Lung (tissue), 12 donors: ENCODE data around the gene NAALADL2. TPM values are rescaled to one million over a fixed set of nuclear protein-coding genes. Genes with fewer than 3 reads are reported as not detected.

ENCODE experiments used
- ATAC-seq: fragments of 200-7000 bp; cut with Tn5 transposase; one replicate; pipeline ENCODE4 v1.9.1; 2020; ENCODE audit warnings: moderate number of reproducible peaks; ENCODE audit not compliant: insufficient read depth, low FRiP score
- DNase-seq, 3 donors: peaks; one replicate each; pipeline ENCODE4 v3.0.0-alpha.2; 2013 to 2017
- H3K27ac ChIP-seq, 2 donors: one replicate each; pipeline ENCODE4 v1.5.1; 2013; ENCODE audit warnings: mild to moderate bottlenecking in 2 of 2, moderate library complexity in 2 of 2, control low read depth in 1 of 2, inconsistent platforms in 1 of 2, low read depth in 1 of 2, low read length in 1 of 2
- H3K27me3 ChIP-seq, 3 donors: one replicate each; pipeline ENCODE4 v1.5.1; 2013; ENCODE audit warnings: low read length in 2 of 3; ENCODE audit not compliant: control insufficient read depth in 3 of 3, insufficient read depth in 3 of 3
- H3K36me3 ChIP-seq, 4 donors: one replicate each; pipeline ENCODE4 v1.5.1; 2013; ENCODE audit warnings: low read length in 4 of 4, mild to moderate bottlenecking in 1 of 4, moderate library complexity in 1 of 4; ENCODE audit not compliant: control insufficient read depth in 4 of 4, insufficient read depth in 4 of 4
- H3K4me1 ChIP-seq, 5 donors: one replicate each; pipeline ENCODE4 v1.5.1; 2013; ENCODE audit warnings: low read length in 5 of 5, mild to moderate bottlenecking in 2 of 5, moderate library complexity in 1 of 5; ENCODE audit not compliant: control insufficient read depth in 5 of 5, insufficient read depth in 5 of 5
- H3K4me3 ChIP-seq: one replicate; pipeline ENCODE4 v1.5.1; 2013; ENCODE audit warnings: mild to moderate bottlenecking, control low read depth, moderate library complexity
- H3K9ac ChIP-seq, 2 donors: one replicate each; pipeline ENCODE4 v1.5.1; 2013; ENCODE audit warnings: low read length in 2 of 2, control low read depth in 1 of 2; ENCODE audit not compliant: insufficient read depth in 1 of 2
- H3K9me3 ChIP-seq, 4 donors: one replicate each; pipeline ENCODE4 v1.5.1; 2013; ENCODE audit warnings: low read length in 3 of 4, mild to moderate bottlenecking in 1 of 4, moderate library complexity in 1 of 4; ENCODE audit not compliant: control insufficient read depth in 4 of 4, insufficient read depth in 3 of 4
- WGBS, 2 donors: extraction: QIAGEN DNeasy Blood & Tissue Kit; methylation state at CpG; one replicate each; pipeline ENCODE4 v1.1.7; 2013; 5-methylcytosine and 5-hydroxymethylcytosine counted together
- polyA plus RNA-seq, 2 donors: library from polyadenylated mRNA; stranded (reverse); fragments of 200-250 nt; gene quantifications; one replicate each; pipeline ENCODE4 v1.2.1, GENCODE V29; 2013
- total RNA-seq, 2 donors: library from RNA; depleted of rRNA in 1 of 2; stranded (reverse); fragments of >200 nt in 1 of 2; gene quantifications; one replicate each; pipeline ENCODE4 v1.2.1, GENCODE V29; 2014 to 2021
- TF ChIP-seq, protein P1 (sequence below): IDR thresholded peaks from 2 replicates; pipeline ENCODE4 v1.5.1; 2012; ENCODE audit warnings: mild to moderate bottlenecking; ENCODE audit errors: control extremely low read depth, extremely low read depth
- donor health status: control.
- donor health status: control.
- donor health status: Bipolar disorder and iron deficiency.
- donor health status: healthy.
- donor health status: DM: yes; HTN: yes; CAD: no.

NAALADL2 gene
- total and polyA plus RNA-seq, 4 donors, result 0.49 to 46.7 (median 4.7) TPM

DNA sequence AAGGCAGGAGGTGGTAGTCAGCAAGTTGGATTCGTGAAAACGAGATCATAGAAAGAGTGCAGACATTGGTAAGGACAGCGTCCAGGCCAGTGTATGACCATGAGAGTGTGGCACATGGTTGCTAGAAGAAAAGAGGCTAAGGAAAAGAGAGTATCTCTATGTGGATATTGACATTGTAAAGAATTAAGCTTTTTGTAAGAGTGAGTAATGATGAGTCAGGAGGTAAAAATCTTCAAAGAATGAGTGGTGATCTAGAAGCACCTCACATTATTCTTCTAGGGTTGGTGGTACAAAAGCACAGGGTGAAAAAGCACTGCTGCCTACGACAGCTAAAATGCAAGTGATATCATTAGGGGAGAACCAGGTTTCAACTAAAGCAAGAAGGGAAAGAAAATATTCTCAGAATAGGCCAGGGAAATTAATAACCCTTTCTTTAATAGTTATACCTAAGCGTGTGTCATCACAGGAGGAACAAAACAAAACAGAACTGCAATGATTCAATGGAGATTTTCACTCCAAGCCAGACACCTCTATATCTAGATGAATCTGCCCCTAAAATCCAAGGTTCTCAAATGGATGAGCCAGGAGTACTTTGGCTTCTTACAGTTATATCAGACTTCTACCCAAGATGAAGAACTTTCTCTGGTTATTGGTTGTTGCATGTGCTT, 884.7 kb downstream of the NAALADL2 start:
- Histone ChIP-seq H3K9me3 (no peaks in the 10 kb centered on the region), H3K36me3 (no peaks in the 10 kb centered on the region), H3K4me3 (no peak overlapping the region), H3K9ac (no peak overlapping the region), H3K27ac (no peak overlapping the region), H3K4me1 (no peaks in the 10 kb centered on the region), H3K27me3 (no peaks in the 10 kb centered on the region)
- no peak for ATAC-seq
- 92 to 93% methylated on average over 5 of the region's 5 CpGs for WGBS, 2 donors
- TF ChIP-seq, protein P1, sequence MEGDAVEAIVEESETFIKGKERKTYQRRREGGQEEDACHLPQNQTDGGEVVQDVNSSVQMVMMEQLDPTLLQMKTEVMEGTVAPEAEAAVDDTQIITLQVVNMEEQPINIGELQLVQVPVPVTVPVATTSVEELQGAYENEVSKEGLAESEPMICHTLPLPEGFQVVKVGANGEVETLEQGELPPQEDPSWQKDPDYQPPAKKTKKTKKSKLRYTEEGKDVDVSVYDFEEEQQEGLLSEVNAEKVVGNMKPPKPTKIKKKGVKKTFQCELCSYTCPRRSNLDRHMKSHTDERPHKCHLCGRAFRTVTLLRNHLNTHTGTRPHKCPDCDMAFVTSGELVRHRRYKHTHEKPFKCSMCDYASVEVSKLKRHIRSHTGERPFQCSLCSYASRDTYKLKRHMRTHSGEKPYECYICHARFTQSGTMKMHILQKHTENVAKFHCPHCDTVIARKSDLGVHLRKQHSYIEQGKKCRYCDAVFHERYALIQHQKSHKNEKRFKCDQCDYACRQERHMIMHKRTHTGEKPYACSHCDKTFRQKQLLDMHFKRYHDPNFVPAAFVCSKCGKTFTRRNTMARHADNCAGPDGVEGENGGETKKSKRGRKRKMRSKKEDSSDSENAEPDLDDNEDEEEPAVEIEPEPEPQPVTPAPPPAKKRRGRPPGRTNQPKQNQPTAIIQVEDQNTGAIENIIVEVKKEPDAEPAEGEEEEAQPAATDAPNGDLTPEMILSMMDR, result no peak
- DNase-seq, result no peak

DNA sequence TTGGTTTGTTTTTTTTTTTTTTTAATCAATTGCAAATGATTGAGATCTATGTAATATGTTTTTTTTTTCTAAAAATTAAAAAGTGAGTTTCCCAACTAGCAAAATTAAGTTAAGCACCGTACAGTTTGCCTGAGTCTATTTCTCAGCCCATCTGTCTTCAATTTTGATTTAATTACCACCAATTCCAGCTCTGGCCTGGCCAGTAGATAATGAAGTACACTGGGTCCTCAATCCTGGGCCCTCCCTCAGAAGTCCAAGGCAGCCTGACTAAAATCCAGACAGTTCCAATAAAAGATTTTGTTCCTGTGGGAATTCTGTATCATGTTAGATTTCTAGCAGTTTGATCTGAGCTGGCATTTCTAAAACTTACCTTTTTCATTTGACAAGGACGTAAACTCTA, 887.2 kb downstream of the NAALADL2 start:
- Histone ChIP-seq H3K27ac (no peak overlapping the region), H3K36me3 (no peaks in the 10 kb centered on the region), H3K9me3 (no peaks in the 10 kb centered on the region), H3K4me1 (no peaks in the 10 kb centered on the region), H3K27me3 (no peaks in the 10 kb centered on the region), H3K9ac (no peak overlapping the region), H3K4me3 (no peak overlapping the region)
- DNase-seq, result no peak
- WGBS, 2 donors, result 85 to 94% methylated on average over 2 of the region's 2 CpGs
- no peak for ATAC-seq
- TF ChIP-seq, protein P1, result no peak

DNA sequence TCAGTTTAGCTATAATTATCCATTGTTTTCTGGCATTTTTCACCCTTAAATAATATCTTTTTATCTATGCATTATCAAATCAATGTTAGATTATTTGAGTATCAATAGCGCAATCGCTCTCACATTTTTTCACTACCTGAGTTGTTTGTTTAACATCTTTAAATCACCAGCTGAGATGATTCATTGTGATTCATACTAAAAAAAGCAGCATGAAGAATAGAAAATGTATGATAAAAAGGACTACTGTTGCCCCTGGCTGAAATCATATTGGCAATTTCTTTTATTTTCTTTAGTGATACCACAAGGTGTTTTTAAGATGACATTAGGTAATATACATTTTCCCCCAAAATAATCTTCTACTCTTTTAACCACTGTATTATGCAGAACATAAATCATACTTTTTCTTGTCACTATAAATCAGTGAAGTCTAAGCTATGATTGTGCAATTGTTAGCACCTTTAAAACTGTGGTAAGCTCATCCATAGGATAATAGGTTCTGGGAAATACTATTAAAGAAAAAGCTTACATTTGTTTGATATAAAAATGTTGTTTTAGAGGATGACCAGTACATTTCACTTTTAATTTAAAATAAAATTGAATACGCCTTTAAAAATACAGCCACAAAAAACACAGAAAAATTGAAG, 889.1 kb downstream of the NAALADL2 start:
- ATAC-seq (no peak), DNase-seq (no peak)
- Histone ChIP-seq H3K4me3 (no peak overlapping the region), H3K9ac (no peak overlapping the region), H3K36me3 (no peaks in the 10 kb centered on the region), H3K4me1 (no peaks in the 10 kb centered on the region), H3K9me3 (no peaks in the 10 kb centered on the region), H3K27ac (no peak overlapping the region), H3K27me3 (no peaks in the 10 kb centered on the region)
- 93 to 94% methylated on average over 3 of the region's 3 CpGs for WGBS, 2 donors
- TF ChIP-seq, protein P1, result no peak

DNA sequence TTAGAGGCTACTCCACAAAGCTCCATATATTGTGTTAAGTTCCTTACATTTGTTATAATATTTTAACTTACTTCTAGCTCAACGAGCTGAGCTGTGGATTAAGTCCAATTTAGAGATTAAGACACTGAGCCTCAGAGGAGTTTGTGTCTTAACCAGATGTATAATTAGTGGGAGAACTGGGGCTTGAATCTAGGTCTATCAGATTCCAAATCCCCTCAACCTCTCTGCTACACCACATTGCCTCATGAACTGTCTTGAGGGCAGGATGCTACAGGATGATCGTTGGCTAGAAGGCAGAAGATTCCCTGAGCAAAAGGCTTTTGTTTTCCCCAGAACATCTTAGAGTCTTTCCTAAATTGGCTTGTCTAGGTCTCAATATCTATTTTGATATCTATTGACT, 890.8 kb downstream of the NAALADL2 start:
- WGBS, 2 donors, result 77 to 79% methylated on average over 2 of the region's 2 CpGs
- TF ChIP-seq, protein P1, result no peak
- Histone ChIP-seq H3K4me3 (no peak overlapping the region), H3K9me3 (no peaks in the 10 kb centered on the region), H3K27ac (no peak overlapping the region), H3K27me3 (no peaks in the 10 kb centered on the region), H3K4me1 (no peaks in the 10 kb centered on the region), H3K36me3 (no peaks in the 10 kb centered on the region), H3K9ac (no peak overlapping the region)
- DNase-seq (no peak), ATAC-seq (no peak)
